DOHH2 (cell line): ENCODE data around the gene ADSS2.

Source experiments
- EZH2phosphoT487 ChIP-seq: fragments of 200-600 bp; sonication (generic); IDR thresholded peaks from 2 replicates; pipeline ENCODE4 v1.6.1; 2017; ENCODE audit warnings: borderline replicate concordance, mild to moderate bottlenecking, antibody characterized with exemption, low read length, moderate library complexity, mixed read lengths
- TF ChIP-seq, protein P1 (sequence below): fragments of 200-600 bp; sonication (generic); IDR thresholded peaks from one replicate; pipeline ENCODE4 v1.5.1; 2014; ENCODE audit warnings: antibody characterized with exemption, mild to moderate bottlenecking, low read depth, low read length; ENCODE audit not compliant: poor library complexity, severe bottlenecking

DNA sequence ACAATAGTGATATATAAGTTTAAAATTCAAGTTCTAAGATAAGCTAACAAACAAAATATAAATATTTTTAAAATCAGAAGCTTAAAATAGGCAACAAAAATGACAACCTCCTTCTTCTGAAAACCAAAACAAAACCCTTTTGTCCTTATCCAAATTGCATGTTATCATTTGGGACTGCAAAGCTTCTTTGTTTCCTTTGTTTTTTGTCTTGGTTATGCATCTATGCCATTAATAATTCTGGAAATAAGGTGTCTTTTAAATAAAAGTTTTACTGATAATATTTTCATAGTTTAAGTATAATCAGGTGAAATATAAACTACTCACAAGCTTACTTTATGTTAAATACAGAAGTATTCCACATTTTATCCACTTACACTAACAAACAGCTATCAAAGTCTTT is 20.5 kb downstream of the ADSS2 start:
- no peak for TF ChIP-seq EZH2phosphoT487
- TF ChIP-seq, protein P1, sequence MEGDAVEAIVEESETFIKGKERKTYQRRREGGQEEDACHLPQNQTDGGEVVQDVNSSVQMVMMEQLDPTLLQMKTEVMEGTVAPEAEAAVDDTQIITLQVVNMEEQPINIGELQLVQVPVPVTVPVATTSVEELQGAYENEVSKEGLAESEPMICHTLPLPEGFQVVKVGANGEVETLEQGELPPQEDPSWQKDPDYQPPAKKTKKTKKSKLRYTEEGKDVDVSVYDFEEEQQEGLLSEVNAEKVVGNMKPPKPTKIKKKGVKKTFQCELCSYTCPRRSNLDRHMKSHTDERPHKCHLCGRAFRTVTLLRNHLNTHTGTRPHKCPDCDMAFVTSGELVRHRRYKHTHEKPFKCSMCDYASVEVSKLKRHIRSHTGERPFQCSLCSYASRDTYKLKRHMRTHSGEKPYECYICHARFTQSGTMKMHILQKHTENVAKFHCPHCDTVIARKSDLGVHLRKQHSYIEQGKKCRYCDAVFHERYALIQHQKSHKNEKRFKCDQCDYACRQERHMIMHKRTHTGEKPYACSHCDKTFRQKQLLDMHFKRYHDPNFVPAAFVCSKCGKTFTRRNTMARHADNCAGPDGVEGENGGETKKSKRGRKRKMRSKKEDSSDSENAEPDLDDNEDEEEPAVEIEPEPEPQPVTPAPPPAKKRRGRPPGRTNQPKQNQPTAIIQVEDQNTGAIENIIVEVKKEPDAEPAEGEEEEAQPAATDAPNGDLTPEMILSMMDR, result no peak
